Caco-2 (cell line): ENCODE data around the gene ERC2. TPM values are rescaled to one million over a fixed set of nuclear protein-coding genes. Genes with fewer than 3 reads are reported as not detected.
A peak's percentile ranks its signal among the peaks of the same experiment; 100 is the strongest.

Experiments used
- BruUV-seq: library from RNA; stranded (reverse); fragments of 400-500 nt; replicated peaks from 2 replicates; lab custom pipeline; 2021; lab: Mats Ljungman, UMichigan
- CTCF ChIA-PET: fragments of 300-600 bp; sonication (Branson Sonifier 250); formaldehyde crosslinking; loops from one replicate; lab custom pipeline; 2022; ENCODE audit warnings: antibody characterized with exemption; lab: Charles Lee
- POLR2A ChIA-PET: fragments of 300-600 bp; sonication (Branson Sonifier 250); formaldehyde crosslinking; loops from one replicate; lab custom pipeline; 2022; ENCODE audit warnings: antibody characterized with exemption; lab: Charles Lee
- DNase-seq, 2 experiments: peaks; one replicate each; pipeline versions ENCODE4 v3.0.0 to v3.0.0-alpha.2; 2020 to 2022
- H3K27me3 ChIP-seq: replicated peaks from 2 replicates; pipeline ENCODE4 v1.6.0; 2011; ENCODE audit warnings: low read length; ENCODE audit not compliant: control insufficient read depth, insufficient read depth
- H3K36me3 ChIP-seq: 2 replicates; pipeline ENCODE4 v1.5.1; 2011; ENCODE audit warnings: low read length; ENCODE audit not compliant: control insufficient read depth, insufficient read depth
- H3K4me1 ChIP-seq: fragments of 250-450 bp; sonication (Bioruptor Pico); 2 replicates; pipeline ENCODE4 v1.5.1; 2020; ENCODE audit warnings: mild to moderate bottlenecking
- H3K4me3 ChIP-seq: 2 replicates; pipeline ENCODE4 v1.5.1; 2011; ENCODE audit warnings: low read depth, mild to moderate bottlenecking, control low read depth, low read length
- H3K9me3 ChIP-seq: fragments of 250-450 bp; sonication (Bioruptor Pico); 2 replicates; pipeline ENCODE4 v1.5.1; 2020; ENCODE audit warnings: mild to moderate bottlenecking, moderate library complexity
- H3K27ac Mint-ChIP-seq: one replicate; pipeline ENCODE4 v1.8.0; 2022; ENCODE audit warnings: mixed read lengths; ENCODE audit not compliant: unreplicated experiment
- H3K27me3 Mint-ChIP-seq: one replicate; pipeline ENCODE4 v1.8.0; 2022; ENCODE audit warnings: mixed read lengths; ENCODE audit not compliant: insufficient read depth, unreplicated experiment
- H3K36me3 Mint-ChIP-seq: one replicate; pipeline ENCODE4 v1.8.0; 2022; ENCODE audit warnings: mild to moderate bottlenecking, mixed read lengths; ENCODE audit not compliant: insufficient read depth, unreplicated experiment
- H3K4me1 Mint-ChIP-seq: one replicate; pipeline ENCODE4 v1.8.0; 2022; ENCODE audit warnings: low read depth, mixed read lengths; ENCODE audit not compliant: unreplicated experiment
- H3K4me3 Mint-ChIP-seq: one replicate; pipeline ENCODE4 v1.8.0; 2022; ENCODE audit warnings: mild to moderate bottlenecking, moderate library complexity, mixed read lengths; ENCODE audit not compliant: unreplicated experiment
- H3K9me3 Mint-ChIP-seq: one replicate; pipeline ENCODE4 v1.8.0; 2022; ENCODE audit warnings: mixed read lengths; ENCODE audit not compliant: unreplicated experiment
- intact Hi-C: fragments of 100-400 bp; cut with micrococcal nuclease; formaldehyde crosslinking; loops from one replicate; pipeline ENCODE4 v1.10.0; 2022; ENCODE audit not compliant: unreplicated experiment
- total RNA-seq: library from RNA; stranded (reverse); gene quantifications from 2 replicates; pipeline ENCODE4 v1.2.3, GENCODE V29; 2022
- TF ChIP-seq, protein P1 (sequence below), 2 experiments: fragments of 200-600 bp in 1 of 2; IDR thresholded peaks; 1 replicate in 1 of 2; 2 replicates in 1 of 2; pipeline versions ENCODE4 v1.5.1 to v1.8.0; 2011 to 2022; ENCODE audit warnings: antibody characterized with exemption in 1 of 2, control low read depth in 1 of 2, inconsistent platforms in 1 of 2, low read depth in 1 of 2, low read length in 1 of 2, mild to moderate bottlenecking in 1 of 2, moderate library complexity in 1 of 2; ENCODE audit not compliant: insufficient read depth in 1 of 2, severe bottlenecking in 1 of 2, unreplicated experiment in 1 of 2

ERC2 gene
- total RNA-seq, 1 experiment from 2014 or later = 0.54 TPM

GRCh38 chr3:55868347-55868746, 599.9 kb downstream of the ERC2 start:
- no peaks in the 10 kb centered on the region for H3K27me3 ChIP-seq
- TF ChIP-seq, protein P1, sequence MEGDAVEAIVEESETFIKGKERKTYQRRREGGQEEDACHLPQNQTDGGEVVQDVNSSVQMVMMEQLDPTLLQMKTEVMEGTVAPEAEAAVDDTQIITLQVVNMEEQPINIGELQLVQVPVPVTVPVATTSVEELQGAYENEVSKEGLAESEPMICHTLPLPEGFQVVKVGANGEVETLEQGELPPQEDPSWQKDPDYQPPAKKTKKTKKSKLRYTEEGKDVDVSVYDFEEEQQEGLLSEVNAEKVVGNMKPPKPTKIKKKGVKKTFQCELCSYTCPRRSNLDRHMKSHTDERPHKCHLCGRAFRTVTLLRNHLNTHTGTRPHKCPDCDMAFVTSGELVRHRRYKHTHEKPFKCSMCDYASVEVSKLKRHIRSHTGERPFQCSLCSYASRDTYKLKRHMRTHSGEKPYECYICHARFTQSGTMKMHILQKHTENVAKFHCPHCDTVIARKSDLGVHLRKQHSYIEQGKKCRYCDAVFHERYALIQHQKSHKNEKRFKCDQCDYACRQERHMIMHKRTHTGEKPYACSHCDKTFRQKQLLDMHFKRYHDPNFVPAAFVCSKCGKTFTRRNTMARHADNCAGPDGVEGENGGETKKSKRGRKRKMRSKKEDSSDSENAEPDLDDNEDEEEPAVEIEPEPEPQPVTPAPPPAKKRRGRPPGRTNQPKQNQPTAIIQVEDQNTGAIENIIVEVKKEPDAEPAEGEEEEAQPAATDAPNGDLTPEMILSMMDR (IDR thresholded peaks at IDR 0.05; ENCODE audit: insufficient read depth in 1 of 2, low read depth in 1 of 2, low read length in 1 of 2, severe bottlenecking in 1 of 2, unreplicated experiment in 1 of 2) = peak in 1 of 2 experiments; percentile 3
- Mint-ChIP-seq H3K4me3 (no peak overlapping the region), H3K27me3 (peaks cover 12% of the 10 kb centered on the region), H3K9me3 (no peaks in the 10 kb centered on the region), H3K36me3 (no peaks in the 10 kb centered on the region), H3K27ac (no peak overlapping the region), H3K4me1 (no peaks in the 10 kb centered on the region)
- H3K9me3 ChIP-seq = no peaks in the 10 kb centered on the region
- H3K36me3 ChIP-seq = no peaks in the 10 kb centered on the region
- intact Hi-C loops = no loop called here
- no peak for DNase-seq
- CTCF ChIA-PET = no interaction called here
- no peaks in the 10 kb centered on the region for H3K4me1 ChIP-seq
- no TSS peak for BruUV-seq
- H3K4me3 ChIP-seq = no peak overlapping the region
- POLR2A ChIA-PET = no interaction called here

- H3K4me3 ChIP-seq = no peak overlapping the region
- no peaks in the 10 kb centered on the region for H3K9me3 Mint-ChIP-seq
- no peaks in the 10 kb centered on the region for H3K27me3 ChIP-seq
- no peak overlapping the region for H3K27ac Mint-ChIP-seq
- TF ChIP-seq, protein P1 (IDR thresholded peaks at IDR 0.05; ENCODE audit: insufficient read depth in 1 of 2, low read depth in 1 of 2, low read length in 1 of 2, severe bottlenecking in 1 of 2, unreplicated experiment in 1 of 2) = no peak
- H3K4me3 Mint-ChIP-seq = no peak overlapping the region
- peaks cover 7% of the 10 kb centered on the region for H3K27me3 Mint-ChIP-seq
- ChIA-PET CTCF (no interaction called here), POLR2A (no interaction called here)
- no peaks in the 10 kb centered on the region for H3K9me3 ChIP-seq
- no peaks in the 10 kb centered on the region for H3K4me1 Mint-ChIP-seq
- H3K36me3 Mint-ChIP-seq = no peaks in the 10 kb centered on the region
- no TSS peak for BruUV-seq
- H3K36me3 ChIP-seq = no peaks in the 10 kb centered on the region
- no peaks in the 10 kb centered on the region for H3K4me1 ChIP-seq
- intact Hi-C loops = no loop called here
- no peak for DNase-seq
These were observed 605.2 kb downstream of the ERC2 start for GRCh38 chr3:55863028-55863427.

GRCh38 chr3:55860049-55860721, 608.1 kb downstream of the ERC2 start:
- Mint-ChIP-seq H3K36me3 (no peaks in the 10 kb centered on the region), H3K27ac (no peak overlapping the region), H3K4me3 (no peak overlapping the region), H3K4me1 (no peaks in the 10 kb centered on the region), H3K27me3 (peaks cover 7% of the 10 kb centered on the region), H3K9me3 (no peaks in the 10 kb centered on the region)
- intact Hi-C loops = no loop called here
- ChIA-PET CTCF (no interaction called here), POLR2A (no interaction called here)
- DNase-seq = no peak
- no peaks in the 10 kb centered on the region for H3K4me1 ChIP-seq
- H3K36me3 ChIP-seq = no peaks in the 10 kb centered on the region
- no peaks in the 10 kb centered on the region for H3K27me3 ChIP-seq
- BruUV-seq = no TSS peak
- H3K4me3 ChIP-seq = no peak overlapping the region
- H3K9me3 ChIP-seq = no peaks in the 10 kb centered on the region
- TF ChIP-seq, protein P1 (IDR thresholded peaks at IDR 0.05; ENCODE audit: insufficient read depth in 1 of 2, low read depth in 1 of 2, low read length in 1 of 2, severe bottlenecking in 1 of 2, unreplicated experiment in 1 of 2) = no peak
